NCI-H2029 (cell line): Measurements from ENCODE around the gene ADAP1.
A peak's percentile ranks its signal among the peaks of the same experiment; 100 is the strongest.
"Not testable (repeated sequence)": the region's sequence is repeated elsewhere in the genome, so short reads cannot be mapped to it uniquely, and the experiment has no call there.

Experiments
- DNase-seq: peaks from one replicate; lab custom pipeline; 2025; lab: John Stamatoyannopoulos, UW

The ADAP1 gene

DNA sequence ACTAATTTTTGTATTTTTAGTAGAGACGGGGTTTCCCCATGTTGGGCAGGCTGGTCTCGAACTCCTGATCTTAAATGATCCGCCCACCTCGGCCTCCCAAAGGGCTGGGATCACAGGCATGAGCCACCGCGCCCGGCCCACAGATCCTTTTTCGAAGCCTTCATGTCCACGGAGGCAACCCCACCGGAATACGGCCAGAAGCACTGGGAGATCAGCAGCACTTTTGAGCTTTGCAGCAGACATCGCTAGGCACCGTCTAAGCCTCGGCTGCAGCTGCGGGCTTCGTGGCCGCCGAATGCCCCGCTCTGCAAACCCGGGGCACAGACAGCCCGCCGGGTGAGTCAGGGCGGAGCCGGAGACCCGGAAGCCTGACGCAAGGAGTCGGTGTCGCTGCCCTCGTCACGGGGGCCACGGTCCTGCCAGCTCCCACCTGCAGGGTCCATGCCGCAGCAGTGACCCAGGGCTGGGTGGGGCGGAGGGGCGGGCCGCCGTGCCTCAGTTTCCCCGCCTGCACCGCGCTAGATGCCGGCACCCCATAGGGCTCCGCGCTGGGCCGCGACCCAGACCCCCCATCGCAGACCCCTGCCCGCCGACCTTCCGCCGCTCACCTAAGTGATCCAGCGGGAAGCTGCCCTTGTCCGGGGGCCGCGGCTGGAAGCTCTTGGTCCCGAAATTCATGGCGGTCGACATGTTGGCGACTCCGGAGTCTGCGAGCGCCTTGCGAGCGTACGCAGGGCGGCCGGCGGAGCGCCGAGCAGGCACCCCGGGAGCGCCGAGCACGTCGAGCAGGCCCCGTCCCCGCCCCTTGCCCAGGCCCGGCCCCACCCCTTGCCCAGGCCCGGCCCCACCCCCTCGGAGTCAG, 20.6 kb upstream of the ADAP1 start, which contains the start of gene COX19:
Gene COX19 (minus strand): TSS at position 730 of the 862 bp plus-strand sequence. CDS start 40 bp downstream, at position 690.
- DNase-seq = peak; percentile 72

DNA sequence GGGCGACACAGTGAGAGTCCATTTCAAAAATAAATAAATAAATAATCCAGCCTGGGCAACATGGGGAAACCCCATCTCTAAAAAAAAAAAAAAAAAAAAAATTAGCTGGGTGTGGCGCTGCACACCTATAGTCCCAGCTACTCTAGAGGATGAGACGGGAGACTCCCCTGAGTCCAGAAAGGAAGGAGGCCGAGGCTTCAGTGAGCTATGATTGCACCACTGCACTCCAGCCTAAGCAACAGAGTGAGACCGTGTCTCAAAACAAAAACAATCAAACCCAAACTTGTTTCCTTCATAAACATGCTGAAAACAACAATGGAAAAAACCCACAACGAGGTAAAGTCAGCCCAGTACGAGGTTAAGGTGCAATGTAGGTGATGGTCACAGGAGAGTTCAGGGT, 19.7 kb upstream of the ADAP1 start:
- DNase-seq = no peak

DNA sequence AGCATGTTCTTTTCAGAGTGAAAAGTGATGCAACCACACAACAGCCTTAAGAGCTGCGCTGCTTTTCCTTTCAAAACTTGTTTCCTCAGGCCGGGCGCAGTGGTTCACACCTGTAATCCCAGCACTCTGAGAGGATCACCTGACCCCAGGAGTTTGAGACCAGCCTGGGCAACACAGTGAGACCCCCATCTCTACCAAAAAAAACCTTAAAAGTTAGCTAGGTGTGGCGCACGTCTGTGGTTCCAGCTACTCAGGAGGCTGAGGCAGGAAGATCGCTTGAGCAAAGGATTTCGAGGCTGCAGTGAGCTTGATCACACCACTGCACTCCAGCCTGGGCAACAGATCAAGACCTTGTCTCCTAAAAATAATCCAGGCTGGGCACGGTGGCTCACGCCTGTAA, 18.8 kb upstream of the ADAP1 start:
- DNase-seq = no peak

DNA sequence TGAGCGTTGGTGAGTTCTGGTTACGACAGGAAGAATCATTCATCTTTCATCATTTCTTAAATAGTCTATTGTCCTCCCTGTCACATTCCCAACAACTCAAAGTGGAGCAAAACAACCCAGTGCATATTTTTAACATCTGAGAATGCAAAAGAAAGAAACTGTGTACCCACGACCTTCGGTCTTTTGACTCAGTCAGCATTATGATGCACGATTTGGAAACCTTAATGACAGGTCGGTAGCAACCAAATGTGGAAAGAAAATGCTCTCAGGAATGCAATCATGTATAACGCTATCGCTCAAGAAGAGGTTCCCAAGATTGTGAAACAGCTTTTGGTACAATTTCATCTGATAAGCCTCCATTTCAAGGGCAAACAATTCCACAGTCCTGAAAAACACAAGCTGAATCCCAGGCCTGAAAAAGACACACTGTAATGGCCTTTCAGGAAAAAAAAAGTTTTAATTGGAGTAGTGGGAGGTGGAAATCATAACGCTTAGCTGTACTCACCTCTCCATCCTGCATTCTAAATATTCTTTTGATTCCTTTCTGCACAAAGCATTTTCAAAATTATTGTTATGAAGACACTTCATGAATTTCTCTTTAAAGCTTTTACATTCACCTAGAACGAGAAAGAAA, 18.3 kb upstream of the ADAP1 start:
- no peak for DNase-seq

DNA sequence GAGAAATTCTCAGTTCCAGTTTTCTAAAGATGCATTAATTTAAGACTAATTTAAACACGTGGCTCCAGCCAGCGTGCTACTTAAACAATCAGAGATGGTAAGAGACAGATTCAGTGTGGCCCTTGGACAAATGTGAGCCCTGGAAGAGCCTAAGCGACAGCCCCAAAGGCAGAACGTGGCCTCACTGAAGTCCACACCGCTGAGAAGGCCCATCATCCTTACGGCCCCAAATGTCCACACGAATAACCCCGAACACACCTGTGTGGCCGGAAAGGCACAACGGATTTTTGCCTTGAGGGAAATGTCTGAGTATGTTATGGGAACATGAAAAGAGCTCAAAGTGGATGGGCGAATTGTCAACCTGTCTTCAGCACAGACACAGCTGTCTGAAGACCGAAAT, 17.6 kb upstream of the ADAP1 start:
- no peak for DNase-seq

DNA sequence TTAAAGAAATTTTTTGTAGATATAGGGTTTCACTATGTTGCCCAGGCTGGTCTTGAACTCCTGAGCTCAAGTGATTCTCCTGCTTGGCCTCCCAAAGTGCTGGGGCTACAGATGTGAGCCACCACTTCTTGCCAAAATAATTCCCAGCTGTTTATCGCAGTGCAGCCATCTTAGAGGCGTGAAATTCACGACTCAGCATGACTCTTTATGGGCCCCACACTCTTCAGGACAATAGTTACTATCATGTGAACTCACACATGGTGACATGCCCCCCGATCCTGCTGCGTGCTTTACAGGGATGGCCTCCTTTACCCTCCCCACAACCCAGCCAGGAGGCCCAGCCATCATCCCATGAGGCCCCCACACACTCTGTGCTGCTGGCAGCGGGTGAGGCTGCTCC, 16.3 kb upstream of the ADAP1 start:
- no peak for DNase-seq

DNA sequence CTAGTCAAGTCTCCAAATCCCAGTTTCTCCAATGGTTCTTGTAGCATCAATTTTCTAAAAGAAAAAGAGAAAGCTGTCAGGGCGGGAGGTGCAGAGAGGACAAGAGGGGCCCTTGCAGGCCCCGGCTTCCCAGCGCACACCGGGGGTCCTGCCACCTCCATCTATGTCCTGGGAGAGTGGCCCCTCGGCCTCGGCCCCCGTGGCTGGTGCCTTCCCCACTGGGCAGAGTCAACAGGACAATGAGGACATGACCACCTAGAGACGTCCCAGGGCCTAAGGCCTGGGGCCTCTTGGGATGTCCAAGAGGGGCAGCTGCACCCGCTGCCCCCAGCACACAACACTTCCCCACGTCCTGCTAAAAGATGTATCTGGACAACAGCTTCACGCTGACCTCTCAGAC, 14.9 kb upstream of the ADAP1 start:
- no peak for DNase-seq

DNA sequence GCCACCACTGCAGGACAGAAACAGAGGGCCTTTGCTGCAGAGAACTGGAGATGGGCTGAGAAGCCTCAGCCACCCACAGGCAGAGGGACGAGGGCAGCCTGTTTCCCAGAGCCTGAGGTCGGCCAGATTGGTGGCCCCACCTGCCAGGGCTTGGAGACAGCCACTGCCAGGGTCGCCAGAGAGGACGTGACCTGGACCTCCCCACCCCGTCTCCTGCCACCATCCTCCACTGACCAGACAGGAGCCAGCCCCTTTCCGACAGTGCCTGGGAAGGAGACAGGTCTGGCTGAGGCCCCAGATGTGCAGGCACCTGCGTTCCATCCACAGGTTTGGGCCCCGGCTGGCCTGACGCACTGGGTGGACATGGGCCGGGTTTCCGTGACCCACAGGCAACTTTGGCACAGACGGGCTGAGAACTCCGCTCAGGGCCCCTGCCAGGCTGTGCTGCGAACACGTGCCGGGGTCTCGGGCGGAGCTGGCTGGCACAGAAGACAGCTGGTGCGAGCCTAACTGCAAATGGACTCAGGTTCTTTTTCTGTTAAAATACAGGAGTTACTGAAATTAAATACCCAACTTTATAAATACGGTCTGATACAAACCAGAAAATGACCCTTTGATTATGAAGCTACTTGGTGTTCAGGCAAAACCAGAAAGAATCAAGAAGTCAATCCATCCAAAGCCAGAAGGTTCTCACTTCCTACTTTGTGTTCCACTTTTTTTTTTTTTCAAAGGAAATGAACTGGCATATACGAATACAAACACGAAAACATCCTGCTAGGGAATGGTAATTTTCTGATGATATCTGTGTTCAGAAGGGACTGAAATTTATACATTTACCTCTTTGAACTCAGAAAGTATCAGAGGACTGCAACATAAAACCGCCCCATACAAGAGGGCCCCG, 14.0 kb upstream of the ADAP1 start:
- no peak for DNase-seq

DNA sequence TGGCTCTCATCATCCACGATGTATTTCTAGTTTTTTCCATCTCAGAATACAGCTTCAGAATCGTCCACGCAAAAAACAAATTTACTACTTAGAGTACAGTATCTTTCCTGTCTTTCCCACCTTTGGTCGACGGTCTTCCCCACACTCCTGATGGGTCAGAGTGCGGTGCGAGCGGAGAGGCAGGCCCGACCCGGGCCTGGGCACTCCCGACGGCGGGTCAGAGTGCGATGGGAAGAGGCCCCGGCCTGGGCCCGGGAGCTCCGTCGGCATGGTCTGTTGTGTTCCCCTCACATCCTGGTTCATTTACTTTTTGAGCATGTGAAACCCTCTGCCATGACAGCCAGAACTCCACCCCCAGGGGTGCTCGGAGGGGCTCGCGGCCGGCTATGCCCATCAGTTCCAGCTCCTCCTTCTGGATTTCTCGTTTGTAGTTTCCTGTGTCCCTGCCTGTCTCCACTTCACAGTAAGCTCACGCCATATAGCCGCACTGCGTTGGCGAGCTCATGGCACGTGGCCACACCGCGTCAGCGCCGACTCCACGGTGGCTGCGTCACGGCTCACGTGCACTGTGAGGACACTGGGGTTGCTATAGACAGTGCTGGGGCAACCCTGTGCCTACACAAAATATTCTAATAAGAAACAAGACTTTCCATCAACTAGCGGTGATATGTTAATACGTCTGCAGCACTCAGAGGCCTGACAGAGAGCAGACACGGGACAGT, 13.0 kb upstream of the ADAP1 start:
- DNase-seq = no peak

DNA sequence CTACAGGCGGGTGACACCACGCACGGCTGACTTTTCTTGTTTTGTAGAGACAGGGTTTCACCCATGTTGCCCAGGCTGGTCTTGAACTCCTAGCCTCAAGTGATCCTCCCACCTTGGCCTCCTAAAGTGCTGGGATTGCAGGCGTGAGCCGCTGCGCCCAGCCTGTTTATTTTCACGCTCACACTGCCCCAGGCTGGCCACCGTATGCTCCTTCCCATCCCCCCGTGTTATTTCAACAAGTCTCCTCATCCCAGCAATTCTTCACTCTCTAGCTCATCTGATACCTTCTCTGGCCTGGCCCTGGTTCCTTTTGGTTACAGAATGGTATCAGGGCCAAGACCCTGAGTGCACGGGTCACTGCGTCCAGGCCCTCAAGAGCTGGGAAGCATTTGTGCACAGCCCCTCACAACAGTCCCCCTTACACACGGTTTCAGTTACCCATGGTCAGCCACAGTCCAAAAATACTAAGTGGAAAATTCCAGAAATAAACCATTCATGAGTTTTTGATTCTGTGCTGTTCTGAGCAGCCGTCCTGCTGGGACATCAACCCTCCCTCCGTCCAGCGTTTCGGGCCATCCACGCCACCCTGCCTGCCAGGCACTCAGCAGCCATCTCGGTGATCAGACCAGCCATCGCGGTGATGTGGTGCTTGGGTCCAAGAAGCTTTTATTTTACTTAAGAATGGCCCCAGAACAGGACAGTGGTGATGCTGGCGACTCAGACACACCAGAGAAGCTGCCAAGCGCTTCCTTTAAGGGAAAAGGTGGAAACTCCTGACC, 12.0 kb upstream of the ADAP1 start:
- DNase-seq = no peak

DNA sequence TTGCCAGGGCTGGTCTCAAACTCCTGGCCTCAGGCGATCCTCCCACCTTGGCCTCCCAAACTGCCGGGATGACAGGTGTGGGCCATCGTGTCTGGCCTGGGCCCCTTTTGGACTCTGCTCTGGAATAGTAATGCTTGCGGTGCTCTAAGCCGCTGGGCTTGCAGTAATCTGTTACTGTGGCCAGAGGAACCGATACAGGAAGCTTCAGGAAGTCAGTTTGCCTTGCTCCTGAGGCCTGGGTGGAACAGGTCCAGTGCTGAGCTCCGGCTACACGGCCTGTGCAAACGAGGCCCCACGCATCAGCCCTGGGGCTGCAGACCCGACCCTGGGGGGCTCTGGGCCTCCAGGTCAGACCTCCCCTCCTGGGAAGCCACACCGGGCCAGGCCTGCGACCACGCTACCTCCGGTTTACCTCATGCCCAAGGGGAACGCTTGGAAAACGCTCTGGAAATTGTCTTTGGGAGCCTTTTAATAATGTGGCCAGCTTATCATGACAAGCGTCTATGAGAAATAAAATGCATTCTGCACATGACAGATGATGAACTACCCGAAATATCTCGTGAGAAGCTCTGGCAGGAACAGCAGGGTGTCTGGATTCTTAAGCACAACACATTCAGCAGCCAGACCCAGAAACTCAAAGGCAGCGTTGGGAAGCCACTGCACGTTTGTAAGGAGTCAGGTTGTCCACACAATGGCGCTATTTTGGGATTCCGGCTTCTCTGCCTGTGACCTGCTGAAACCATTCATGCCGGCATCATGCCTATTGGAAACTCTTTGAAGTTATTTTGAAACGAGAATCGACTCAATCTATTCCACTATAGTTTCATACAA, 10.1 kb upstream of the ADAP1 start:
- DNase-seq = no peak

DNA sequence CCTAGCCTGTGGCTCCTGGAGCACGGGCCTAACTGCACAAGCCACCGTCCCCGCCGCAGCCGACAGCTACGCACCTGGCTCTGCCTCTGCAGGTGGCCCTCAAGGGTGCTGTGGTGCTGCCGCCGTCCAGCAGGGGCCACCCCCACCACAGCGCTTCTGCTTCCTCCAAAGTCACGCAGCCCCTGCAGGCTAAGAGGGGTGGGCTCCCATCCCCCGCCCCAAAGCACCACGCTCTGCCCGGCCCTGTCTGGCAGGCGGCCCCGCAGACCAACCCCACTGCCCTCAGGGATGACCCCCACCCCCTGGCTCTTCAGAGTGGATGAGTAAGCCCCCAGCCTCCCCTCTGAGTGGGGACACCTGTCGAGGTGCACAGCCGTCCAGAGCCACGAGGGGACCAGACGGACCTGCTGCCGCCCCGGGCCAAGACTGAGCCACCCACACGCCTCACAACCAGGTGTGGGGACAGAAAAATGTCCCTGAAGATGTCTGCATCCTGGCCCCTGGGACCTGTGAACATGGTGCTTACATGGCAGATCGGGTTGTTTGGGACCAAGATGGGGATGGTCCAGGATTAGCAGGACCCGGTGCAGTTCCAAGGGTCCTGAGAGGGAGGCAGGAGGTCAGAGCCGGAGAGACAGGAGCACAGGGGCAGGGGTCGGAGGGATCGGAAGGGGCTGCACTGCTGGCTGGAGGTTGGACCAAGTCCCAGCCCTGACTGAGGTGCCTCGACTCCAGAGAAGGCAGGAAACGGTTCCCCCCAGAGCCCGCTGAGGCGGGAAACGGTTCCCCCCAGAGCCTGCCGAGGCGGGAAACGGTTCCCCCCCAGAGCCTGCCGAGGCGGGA, 9.0 kb upstream of the ADAP1 start:
- no peak for DNase-seq

DNA sequence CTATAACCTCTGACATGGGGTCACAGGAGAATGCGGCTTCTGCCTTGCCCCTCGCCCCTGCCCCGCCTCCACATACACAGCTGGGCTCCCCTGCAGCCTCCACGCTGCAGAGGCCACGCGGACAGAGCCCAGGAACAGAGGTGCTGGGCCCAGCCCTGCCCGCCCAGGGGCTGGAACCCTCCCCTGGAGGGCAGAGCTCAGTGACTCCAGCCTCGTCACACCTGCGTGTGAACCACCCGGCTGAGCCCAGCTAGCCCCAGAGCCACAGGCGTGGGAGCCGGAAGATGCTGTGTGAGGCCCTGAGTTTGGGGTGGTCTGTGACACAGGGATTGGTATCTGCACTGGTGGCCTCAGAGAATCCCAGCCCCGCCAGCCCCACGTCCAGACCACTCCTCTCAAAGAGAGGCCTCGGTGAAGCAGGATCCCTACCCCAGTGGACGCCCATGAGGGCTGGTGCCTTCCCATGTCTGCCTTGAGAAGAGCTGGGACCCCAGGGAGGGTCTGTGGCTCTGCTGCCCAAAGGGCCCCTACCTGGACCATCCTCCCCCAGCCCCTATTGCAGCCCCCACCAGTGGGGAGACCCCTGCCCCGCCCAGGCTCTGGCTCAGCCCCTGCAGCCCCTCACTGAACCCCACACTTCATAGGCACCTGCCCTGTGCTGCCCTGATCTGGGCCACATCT, 8.1 kb upstream of the ADAP1 start:
- DNase-seq = no peak

DNA sequence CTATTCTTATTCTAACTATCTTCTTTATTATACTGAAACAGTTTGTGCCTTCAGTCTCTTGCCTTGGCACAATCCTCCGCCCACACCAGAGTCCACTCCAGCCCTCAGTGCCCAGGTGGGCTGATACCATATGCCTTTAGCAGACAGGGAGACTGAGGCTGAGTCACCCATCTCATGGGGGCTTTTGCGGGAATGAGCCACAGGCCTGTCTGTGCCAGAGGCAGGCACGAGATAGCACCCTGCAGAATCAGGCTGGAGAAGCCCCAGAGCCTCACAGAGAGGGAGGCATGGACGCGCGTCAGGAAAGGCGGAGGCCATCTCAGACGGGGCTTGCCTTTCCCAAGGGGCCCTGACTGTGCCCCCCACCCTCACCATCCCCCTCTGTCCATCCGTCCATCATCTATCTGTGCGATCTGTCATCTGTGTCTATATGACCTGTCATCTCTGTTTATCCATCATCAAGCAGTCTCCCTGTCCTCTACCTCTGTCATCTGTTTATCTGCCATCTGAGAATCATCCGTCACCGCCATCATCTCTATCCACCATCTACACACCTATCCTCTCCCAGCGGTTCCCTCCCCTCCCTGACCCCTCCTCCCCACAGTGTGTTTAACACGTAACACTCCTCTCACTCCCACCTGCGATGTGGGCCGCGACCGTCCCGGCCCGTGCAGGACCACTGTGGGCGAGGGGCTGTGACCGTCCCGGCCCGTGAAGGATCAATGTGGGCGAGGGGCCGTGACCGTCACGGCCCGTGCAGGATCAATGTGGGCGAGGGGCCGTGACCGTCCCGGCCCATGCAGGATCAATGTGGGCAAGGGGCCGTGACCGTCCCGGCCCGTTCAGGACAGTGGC, 7.3 kb upstream of the ADAP1 start:
- DNase-seq = no peak

DNA sequence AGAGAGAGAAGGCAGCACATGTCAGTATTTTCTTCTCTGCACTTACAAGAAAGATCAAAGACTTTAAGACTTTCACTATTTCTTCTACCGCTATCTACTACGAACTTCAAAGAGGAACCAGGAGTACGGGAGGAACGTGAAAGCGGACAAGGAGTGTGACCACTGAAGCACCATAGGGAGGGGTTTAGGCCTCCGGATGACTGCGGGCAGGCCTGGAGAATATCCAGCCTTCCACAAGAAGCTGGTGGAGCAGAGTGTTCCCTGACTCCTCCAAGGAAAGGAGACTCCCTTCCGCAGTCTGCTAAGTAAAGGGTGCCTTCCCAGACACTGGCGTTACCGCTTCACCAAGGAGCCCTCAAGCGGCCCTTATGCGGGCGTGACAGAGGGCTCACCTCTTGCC, 6.5 kb upstream of the ADAP1 start:
- not testable (repeated sequence) for DNase-seq

DNA sequence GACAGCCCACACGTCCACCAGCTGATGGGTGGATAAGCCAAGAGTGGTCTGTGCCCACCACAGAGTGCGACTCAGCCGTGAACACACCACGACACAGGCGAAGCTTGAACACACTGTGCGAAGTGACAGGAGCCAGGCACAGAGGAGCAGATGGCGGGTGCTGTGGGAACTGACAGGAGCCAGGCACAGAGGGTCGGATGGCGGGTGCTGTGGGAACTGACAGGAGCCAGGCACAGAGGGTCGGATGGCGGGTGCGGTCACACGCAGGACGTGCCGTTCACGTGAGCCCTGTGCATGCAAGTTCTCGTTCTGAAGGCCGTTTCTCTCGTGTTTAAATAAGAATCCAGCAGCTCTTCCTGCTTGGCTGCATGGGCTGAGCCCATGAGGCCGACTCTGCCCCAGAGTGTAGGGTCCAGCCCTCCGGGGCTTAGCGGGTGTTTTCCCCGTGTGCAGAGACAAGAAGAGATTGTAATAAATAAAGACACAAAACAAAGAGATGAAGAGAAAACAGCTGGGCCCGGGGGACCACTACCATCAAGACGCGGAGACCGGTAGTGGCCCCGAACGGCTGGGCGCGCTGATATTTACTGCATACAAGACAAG, 5.9 kb upstream of the ADAP1 start:
- no peak for DNase-seq

DNA sequence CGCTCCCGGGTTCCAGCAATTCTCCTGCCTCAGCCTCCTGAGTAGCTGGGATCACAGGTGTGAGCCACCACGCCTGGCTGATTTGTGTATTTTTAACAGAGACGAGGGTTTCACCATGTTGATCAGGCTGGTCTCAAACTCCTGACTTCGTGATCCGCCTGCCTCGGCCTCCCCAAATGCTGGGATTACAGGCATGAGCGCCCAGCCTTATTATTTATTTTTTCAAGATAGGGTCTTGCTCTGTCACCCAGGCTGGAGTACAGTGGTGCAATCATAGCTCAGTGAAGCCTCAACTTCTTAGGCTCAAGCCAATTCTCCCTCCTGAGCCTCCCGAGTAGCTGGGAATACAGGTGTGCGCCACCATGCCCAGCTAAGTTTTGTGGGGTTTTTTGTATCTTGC, 5.3 kb upstream of the ADAP1 start:
- DNase-seq = not testable (repeated sequence)
